GM18502 (cell line): ENCODE measurements around the gene TPRKB.
"Not testable (repeated sequence)": the region's sequence is repeated elsewhere in the genome, so short reads cannot be mapped to it uniquely, and the experiment has no call there.

Source experiments
- ATAC-seq: cut with Tn5 transposase; IDR thresholded peaks from one replicate; pipeline ENCODE4 v1.9.1; 2021; ENCODE audit warnings: mild to moderate bottlenecking; ENCODE audit not compliant: unreplicated experiment, poor library complexity

Gene TPRKB

GRCh38 chr2:73746015-73746876, 9.1 kb upstream of the TPRKB start:
- ATAC-seq: no peak

DNA sequence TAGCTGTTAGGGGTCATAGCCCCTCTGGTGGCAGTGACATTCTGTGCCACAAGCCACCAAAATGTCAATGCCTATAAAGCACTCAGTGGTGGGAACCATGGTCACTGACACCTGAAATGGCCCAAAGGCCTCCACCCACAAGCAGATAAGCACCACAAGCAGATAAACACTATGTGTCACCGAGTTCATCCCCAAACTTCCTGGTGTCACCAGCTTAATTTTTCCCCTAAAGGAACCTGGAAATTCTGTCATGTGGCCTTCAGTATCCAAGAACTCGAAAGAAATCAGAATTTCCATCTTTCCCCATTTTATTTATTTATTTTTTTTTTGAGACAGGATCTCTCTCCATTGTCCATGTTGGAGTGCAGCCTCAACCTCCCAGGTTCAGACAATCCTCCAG, 3.6 kb upstream of the TPRKB start:
- no peak for ATAC-seq

DNA sequence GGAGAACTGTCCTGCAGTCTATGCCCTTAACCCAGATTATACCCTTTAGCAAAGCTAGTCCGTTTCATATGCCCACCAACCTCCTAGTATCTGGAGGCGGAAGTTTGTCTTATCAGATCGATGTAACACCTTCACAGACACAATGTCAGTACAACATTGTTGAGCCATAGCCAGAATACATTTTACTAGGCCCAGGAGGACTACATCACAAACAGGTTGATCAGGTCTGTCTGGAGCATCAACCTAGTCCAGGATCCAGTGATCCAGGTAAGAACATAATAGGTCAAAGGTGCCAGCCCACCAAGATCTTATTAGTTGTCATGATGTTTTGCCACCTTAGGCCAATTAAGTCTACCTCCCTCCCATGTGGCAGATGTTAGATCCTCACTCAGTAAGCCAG, 2.0 kb upstream of the TPRKB start:
- ATAC-seq: no peak

DNA sequence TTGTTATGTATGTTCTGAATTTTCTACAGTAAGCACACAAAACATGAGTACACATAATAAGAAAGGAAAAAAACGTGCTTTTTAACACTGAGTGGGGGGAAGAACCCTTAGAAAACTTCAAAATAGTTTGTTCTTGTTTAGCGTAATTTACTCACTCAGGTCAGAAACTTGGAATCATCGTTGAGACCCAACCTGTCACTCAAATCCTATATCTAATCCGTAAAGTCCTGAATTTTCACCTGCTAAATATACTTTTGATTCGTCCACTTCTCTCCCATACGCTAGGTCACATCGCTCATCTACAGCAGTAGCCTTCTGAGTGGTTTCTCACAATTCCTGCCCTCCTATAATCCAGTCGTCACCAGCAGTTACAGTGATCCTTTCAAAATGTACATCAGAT, 767 bp downstream of the TPRKB start:
- ATAC-seq: no peak

GRCh38 chr2:73730810-73731209, 6.3 kb downstream of the TPRKB start:
- no peak for ATAC-seq

- no peak for ATAC-seq
Observed at GRCh38 chr2:73728711-73729110, 8.4 kb downstream of the TPRKB start.

DNA sequence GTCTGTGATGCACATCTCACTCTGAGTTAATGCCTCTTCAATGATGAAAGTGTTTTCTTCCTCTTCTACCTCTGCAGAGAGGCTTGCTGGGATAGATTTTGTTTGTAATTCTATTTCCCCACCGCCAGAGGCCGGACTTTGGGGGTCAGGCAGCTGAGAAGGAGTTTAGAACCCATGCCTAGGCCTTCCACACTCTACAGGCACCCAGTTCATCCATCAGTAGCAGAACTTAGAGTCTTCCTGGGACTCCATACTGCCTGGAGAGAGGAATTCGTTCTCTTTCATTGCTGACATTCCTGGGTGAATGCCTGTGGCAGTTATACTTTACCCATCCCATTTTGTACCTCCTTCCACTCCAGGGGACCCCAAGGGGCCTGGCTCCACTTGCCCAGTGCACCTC, 9.1 kb downstream of the TPRKB start:
- ATAC-seq: no peak

GRCh38 chr2:73726657-73727056, 10.5 kb downstream of the TPRKB start:
- not testable (repeated sequence) for ATAC-seq

DNA sequence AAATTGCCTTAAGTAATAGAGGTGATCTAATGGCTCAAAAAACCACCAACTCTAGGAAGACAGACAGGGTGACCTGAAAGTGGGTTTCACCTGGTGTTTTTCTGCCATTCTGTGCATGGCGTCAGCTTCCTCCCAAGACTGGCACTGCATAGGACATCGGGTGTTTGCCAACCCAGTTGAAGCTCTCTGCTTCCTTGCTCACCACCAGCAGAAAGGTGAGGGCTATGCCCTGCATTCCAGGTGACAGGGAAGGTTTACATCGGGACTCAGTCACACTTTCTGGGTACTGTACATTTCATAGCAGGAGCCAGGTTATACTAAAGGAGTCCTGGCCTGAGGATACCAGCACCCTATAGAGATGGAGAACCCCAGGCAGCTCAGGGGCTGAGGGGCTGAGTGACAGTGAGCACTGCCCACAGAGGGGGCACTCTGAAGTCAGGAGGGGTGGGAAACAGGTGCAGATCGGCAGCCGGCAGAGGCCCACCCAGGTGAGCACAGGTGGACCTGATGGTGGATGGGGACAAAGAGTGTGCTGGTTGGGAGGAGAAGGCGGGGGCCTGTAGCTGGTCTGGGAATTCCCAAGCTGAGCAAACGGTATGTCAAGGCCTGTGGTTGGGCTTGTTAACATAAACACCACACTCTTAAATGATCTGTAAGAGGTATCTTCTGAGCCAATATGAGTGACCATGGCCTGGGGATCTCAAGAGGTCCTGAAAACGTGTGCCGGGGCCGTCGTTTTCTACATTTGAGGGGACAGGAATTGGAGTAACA, 18.1 kb downstream of the TPRKB start:
- no peak for ATAC-seq

DNA sequence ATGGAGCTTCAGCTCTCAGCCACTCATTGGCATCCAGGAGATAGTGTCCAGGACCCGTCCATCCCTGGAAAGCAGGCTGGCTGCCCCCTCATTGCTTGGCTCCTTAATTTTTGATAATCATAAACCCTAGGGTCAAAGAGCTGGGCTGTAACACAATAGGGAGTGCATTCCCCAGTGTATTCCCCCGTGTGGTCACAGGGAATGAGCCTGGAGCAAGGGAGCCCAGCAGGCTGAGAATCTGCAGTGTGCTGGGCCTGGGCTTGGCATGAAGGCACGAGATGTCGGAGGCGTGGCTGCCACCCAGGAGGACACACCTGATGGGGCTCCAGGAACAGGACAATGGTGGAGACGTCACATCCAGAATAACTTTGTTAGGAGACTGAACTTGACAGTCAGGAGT, 18.7 kb downstream of the TPRKB start:
- ATAC-seq: no peak

DNA sequence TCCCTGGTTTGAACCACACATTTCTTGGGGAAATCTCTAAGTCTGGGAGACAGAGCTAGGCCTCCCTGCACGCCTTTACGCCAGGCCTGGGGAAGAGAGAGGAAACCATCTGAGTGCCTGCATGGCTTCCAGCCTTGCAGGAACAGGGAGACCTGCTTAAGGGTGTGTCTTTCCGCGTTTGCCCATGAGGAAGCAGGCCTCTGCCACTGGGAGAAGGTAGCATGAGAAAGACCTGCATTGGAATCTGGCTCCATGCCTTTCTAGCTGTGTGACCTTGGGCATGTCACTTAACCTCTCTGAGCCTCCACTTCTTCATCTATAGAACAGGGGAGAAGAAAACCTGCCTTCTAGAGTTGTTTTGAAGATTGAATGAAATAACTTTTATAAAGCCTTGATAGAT, 19.4 kb downstream of the TPRKB start:
- ATAC-seq: not testable (repeated sequence)

GRCh38 chr2:73717251-73717606, 19.9 kb downstream of the TPRKB start:
- ATAC-seq: no peak

DNA sequence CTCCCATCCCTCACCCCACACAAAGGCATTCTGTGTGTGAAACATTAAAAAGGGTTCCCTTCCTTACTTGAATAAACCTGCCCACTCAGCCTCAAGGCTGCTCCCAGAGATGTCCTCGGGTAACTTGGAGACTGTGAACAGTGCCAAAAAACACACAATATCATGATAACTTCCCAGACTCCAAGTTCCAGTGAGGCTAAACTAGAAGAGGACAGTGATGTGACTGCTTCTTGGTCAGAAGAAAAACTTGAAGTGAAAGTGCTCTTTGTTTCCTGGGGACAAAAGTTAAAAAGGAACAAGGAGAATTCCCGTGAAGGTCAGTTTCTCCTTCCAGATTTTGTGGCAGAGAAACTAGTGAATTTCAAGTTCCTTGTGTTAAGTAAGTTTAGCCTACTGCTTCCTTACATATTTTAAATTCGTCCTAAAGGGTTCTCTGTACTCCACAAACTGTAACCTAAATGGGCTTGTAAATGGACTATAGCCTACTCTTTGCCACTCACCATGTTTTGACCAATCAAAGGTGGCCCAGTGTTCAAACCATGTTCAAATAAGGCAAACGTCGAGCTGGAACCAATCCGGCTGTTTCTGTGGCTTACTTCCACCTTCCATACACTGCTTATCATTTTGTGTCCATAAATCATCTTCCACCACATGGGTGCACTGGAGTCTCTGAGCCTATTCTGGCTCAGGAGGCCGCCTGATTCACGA, 20.4 kb downstream of the TPRKB start:
- ATAC-seq: no peak

- no peak for ATAC-seq
Observed at GRCh38 chr2:73714091-73714490, 23.1 kb downstream of the TPRKB start.

DNA sequence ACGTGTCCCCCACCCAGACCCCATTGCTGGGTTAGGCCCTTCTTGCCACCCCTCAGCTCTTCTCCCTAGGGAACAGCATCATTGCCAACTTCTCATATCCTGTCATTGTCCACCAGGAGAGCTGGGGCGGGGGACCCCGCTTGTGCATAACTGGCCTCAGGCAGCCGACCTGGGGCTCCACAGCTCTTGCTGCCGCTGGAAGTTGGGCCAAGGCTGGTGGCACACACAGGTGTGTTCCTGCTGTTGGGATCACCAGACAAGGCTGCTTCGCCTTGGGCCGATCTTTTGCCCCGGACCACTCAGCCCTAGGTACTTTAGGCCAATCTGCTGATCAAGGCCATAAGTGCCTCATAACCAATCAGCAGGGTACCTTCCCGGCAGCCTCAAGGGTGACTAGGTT, 28.6 kb downstream of the TPRKB start:
- ATAC-seq: no peak

GRCh38 chr2:73707636-73708035, 29.5 kb downstream of the TPRKB start:
- ATAC-seq: no peak

GRCh38 chr2:73707058-73707457, 30.1 kb downstream of the TPRKB start:
- ATAC-seq: no peak

GRCh38 chr2:73705091-73705490, 32.1 kb downstream of the TPRKB start:
- no peak for ATAC-seq

DNA sequence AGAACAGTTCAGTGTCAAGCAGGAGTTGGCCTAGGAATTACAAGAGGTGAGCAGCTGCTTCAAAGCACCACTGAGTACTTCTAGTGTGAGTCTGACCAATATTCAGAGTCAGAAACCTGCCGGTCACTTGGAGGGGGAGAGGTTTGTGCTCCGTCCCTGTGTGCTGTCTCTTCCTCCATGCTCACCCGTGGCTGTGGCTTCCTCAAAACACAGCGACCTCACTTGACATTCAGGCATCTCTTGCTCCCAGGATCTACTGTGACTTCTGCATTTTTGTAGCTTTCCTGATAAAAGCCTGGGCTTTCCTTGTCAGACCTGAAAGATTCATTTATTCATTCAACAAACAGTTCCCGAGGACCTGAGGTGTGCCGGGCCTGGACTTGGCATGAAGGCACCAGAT, 32.9 kb downstream of the TPRKB start:
- ATAC-seq: no peak

DNA sequence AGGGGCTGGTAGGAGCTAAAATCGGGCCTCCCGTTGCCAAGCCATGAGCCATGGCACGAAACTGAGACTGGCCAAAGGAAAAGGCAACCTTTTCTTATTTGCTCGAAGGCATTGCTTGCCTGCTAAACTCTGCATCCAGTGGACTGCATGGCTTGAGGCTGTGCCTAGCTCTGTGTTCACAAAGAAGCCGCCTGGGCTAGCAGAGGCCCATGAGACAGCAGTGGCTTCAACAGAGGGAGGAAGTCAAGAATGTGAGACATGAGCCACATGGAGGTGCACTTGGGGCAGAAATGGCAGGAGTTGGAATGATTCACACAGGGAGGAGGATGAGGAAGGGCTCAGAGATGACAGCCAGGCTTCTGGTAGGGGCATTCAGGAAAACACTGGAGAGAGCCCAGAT, 33.5 kb downstream of the TPRKB start:
- ATAC-seq: no peak

DNA sequence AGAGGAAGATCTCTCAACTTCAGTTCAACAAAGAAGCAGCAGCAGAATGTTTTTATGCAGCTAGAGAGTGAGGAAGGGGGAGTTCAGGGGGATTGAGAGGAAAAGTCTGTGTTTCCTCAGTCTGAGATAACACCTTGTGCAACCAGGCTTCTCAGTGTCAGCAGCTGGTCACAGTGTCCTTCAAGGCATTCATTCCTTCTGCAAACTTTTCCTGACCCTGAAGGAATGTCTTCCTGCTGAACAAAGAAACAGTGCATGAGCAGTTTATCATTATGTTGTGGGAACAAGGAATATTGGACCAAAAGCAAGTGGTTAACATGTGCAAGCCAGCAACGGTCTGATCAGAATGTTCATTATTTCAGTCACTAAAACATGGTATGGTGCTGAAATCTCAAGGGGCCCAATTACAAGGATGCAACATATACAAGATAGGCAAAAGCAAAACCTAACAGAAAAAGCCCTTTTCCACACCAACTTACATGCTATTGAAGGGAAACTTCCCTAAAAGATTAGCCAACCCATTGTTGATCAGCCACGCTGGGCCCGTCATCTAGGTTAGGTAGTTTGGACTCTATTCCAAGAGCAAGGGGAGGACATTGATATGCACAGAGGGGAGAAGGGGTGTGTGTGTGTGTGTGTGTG, 34.2 kb downstream of the TPRKB start:
- not testable (repeated sequence) for ATAC-seq
